Measurements from ENCODE around the gene ARHGAP10. TPM values are rescaled to one million over a fixed set of nuclear protein-coding genes. Genes with fewer than 3 reads are reported as not detected.
A peak's percentile ranks its signal among the peaks of the same experiment; 100 is the strongest.

Gene ARHGAP10
- total RNA-seq, 6 experiments from 2014 or later, result 5.5 to 13.3 (median 10.4) TPM

DNA sequence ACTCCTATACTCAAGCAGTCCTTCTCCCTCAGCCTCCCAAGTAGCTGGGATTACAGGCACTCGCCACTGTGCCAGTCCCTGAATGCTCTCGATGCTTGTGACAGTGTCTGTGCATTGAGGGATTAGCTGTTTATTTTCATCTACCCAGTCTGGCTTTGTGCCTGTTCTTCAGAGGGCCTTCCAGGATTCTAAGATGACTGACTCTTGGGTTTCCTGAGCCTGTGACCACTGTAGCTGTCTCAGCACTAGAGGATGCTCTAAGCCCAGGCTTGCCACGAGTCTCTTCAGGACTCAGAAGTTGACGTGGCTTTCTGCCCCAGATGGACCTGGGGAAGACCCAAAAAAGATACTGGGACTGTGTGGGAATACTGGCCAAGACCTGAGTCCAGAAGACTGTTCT lies 201.4 kb downstream of the ARHGAP10 start:
- no peaks in the 10 kb centered on the region for H3K36me3 ChIP-seq
- DNase-seq, result no peak
- no peaks in the 10 kb centered on the region for H3K9me3 ChIP-seq
- TF ChIP-seq, protein P1, sequence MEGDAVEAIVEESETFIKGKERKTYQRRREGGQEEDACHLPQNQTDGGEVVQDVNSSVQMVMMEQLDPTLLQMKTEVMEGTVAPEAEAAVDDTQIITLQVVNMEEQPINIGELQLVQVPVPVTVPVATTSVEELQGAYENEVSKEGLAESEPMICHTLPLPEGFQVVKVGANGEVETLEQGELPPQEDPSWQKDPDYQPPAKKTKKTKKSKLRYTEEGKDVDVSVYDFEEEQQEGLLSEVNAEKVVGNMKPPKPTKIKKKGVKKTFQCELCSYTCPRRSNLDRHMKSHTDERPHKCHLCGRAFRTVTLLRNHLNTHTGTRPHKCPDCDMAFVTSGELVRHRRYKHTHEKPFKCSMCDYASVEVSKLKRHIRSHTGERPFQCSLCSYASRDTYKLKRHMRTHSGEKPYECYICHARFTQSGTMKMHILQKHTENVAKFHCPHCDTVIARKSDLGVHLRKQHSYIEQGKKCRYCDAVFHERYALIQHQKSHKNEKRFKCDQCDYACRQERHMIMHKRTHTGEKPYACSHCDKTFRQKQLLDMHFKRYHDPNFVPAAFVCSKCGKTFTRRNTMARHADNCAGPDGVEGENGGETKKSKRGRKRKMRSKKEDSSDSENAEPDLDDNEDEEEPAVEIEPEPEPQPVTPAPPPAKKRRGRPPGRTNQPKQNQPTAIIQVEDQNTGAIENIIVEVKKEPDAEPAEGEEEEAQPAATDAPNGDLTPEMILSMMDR (IDR thresholded peaks at IDR 0.05), result no peak
- no peak for TF ChIP-seq POLR2A (IDR thresholded peaks at IDR 0.05)
- intact Hi-C loops (cut with DNase I), result no loop called here
- H3K27me3 ChIP-seq, result no peaks in the 10 kb centered on the region
- no peak overlapping the region for H3K4me3 ChIP-seq
- peak in 2 of 4 donors; percentile 12 to 23 for ATAC-seq
- H3K27ac ChIP-seq, result no peak overlapping the region
- WGBS (ENCODE audit: insufficient coverage, low coverage, low lambda C conversion rate, missing lambda C conversion rate), result 79% methylated on average over 2 of the region's 4 CpGs
- H3K4me1 ChIP-seq, result no peaks in the 10 kb centered on the region

DNA sequence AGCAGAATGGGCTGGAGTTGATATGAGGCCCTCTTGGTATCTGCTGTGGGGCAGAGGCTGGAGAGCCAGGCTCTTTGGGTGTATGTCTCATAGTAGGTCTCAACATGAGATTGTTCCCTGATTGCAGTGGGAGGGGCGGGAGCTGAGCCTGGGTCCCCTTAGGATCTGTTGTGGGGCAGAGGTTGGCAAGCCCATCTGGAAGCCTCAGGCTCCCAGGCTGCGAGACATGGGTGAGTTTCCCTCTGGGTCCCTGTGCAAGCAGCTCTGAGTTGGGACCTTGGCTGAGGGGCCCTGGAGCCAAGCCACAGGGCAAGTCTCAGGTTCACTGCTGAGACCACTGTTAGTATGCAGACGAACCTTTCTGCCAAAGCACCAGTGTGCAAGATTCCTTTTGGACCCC lies 201.9 kb downstream of the ARHGAP10 start:
- H3K4me3 ChIP-seq, result no peak overlapping the region
- ATAC-seq (peak in 1 of 4 donors; percentile 22), DNase-seq (no peak)
- WGBS (ENCODE audit: insufficient coverage, low coverage, low lambda C conversion rate, missing lambda C conversion rate), result no CpG with 5 or more reads among the region's 3 CpGs
- no peaks in the 10 kb centered on the region for H3K4me1 ChIP-seq
- intact Hi-C loops (cut with DNase I), result no loop called here
- TF ChIP-seq, protein P1 (IDR thresholded peaks at IDR 0.05), result no peak
- no peak for TF ChIP-seq POLR2A (IDR thresholded peaks at IDR 0.05)
- H3K9me3 ChIP-seq, result no peaks in the 10 kb centered on the region
- H3K36me3 ChIP-seq, result no peaks in the 10 kb centered on the region
- H3K27ac ChIP-seq, result no peak overlapping the region
- no peaks in the 10 kb centered on the region for H3K27me3 ChIP-seq

DNA sequence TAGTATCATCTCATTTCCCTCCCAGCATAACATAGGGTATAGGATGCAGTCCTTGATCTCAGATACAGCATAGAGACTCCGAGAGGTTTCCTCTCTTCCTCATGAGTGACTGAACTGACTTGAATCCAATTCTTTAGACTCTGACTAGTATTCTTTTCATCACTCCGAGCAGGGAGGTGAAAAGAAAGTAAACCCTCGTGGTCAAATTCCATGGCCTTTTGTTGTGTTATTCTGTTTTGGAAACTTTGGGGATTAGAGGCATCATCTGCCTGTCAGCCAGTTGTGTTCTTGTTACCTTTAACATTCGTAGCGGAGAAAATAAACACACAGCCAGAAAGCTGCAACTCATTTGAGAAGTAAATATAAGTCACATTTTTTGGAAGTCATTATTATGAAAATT lies 206.6 kb downstream of the ARHGAP10 start:
- 77% methylated on average over 5 of the region's 5 CpGs for WGBS (ENCODE audit: insufficient coverage, low coverage, low lambda C conversion rate, missing lambda C conversion rate)
- Histone ChIP-seq H3K4me1 (peaks cover 0 to 6% (median 0%) of the 10 kb centered on the region in 4 donors), H3K4me3 (no peak overlapping the region), H3K36me3 (no peaks in the 10 kb centered on the region), H3K27ac (no peak overlapping the region), H3K27me3 (no peaks in the 10 kb centered on the region), H3K9me3 (no peaks in the 10 kb centered on the region)
- intact Hi-C loops (cut with DNase I), result no loop called here
- ATAC-seq, result no peak
- DNase-seq, result no peak
- no peak for TF ChIP-seq POLR2A (IDR thresholded peaks at IDR 0.05)
- TF ChIP-seq, protein P1 (IDR thresholded peaks at IDR 0.05), result no peak

DNA sequence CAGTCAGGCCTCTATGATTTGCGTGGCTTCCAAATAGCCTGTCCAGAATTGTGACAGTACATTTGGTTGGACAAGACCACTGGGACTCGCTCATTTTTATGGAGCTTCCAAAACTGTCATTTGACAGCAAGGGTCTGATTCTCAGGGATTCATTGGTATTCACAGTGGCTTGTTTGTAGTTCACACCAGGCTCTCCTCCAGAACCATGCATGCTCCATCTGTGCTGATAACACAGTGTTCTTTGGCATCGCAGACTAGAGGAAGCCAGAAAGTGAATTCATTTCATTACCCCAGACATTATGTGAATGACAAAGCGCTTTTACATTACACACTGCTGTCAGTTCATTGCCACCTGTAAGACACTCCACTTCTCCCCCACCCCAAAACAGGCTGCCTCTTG lies 208.3 kb downstream of the ARHGAP10 start:
- TF ChIP-seq, protein P1 (IDR thresholded peaks at IDR 0.05), result no peak
- no peak for TF ChIP-seq POLR2A (IDR thresholded peaks at IDR 0.05)
- Histone ChIP-seq H3K4me3 (no peak overlapping the region), H3K36me3 (no peaks in the 10 kb centered on the region), H3K9me3 (no peaks in the 10 kb centered on the region), H3K27me3 (no peaks in the 10 kb centered on the region), H3K27ac (no peak overlapping the region), H3K4me1 (peaks cover 0 to 12% (median 0%) of the 10 kb centered on the region in 4 donors)
- DNase-seq (no peak), ATAC-seq (peak in 1 of 4 donors; percentile 30)
- 78% methylated on average over 3 of the region's 4 CpGs for WGBS (ENCODE audit: insufficient coverage, low coverage, low lambda C conversion rate, missing lambda C conversion rate)
- intact Hi-C loops (cut with DNase I), result no loop called here

DNA sequence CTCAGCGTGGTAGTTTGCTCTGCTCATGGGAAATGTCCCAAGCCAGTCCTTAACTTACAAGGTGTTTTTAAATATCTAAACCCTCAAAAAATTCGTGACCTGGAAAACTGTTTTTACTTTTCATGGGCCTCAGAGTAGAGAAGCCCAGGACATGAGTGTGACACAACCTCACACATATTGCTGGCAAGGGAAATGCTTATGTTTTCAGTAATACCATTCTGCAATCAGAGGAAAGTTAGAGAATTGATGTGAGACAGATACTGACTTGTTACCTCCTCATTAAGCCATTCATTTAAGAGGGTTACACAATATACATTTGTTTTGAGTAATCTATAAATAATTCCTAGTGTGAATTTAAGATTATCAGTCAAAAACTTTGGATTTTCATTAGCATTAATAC lies 209.5 kb downstream of the ARHGAP10 start:
- no peaks in the 10 kb centered on the region for H3K27me3 ChIP-seq
- H3K27ac ChIP-seq, result no peak overlapping the region
- TF ChIP-seq, protein P1 (IDR thresholded peaks at IDR 0.05), result no peak
- TF ChIP-seq POLR2A (IDR thresholded peaks at IDR 0.05), result no peak
- intact Hi-C loops (cut with DNase I), result no loop called here
- ATAC-seq, result no peak
- no peaks in the 10 kb centered on the region for H3K9me3 ChIP-seq
- no peaks in the 10 kb centered on the region for H3K36me3 ChIP-seq
- no peak for DNase-seq
- no peak overlapping the region for H3K4me3 ChIP-seq
- 80% methylated on average over 2 of the region's 2 CpGs for WGBS (ENCODE audit: insufficient coverage, low coverage, low lambda C conversion rate, missing lambda C conversion rate)
- peaks cover 0 to 12% (median 0%) of the 10 kb centered on the region in 4 donors for H3K4me1 ChIP-seq

All from right lobe of liver (tissue), 6 donors.